HepG2 (cell line): Measurements from ENCODE around the gene COA5. TPM values are rescaled to one million over a fixed set of nuclear protein-coding genes. Genes with fewer than 3 reads are reported as not detected.

ENCODE experiments used
- ATAC-seq: fragments of 200-7000 bp; cut with Tn5 transposase; 3 replicates; pipeline ENCODE4 v1.9.1; 2020; ENCODE audit warnings: mild to moderate bottlenecking, moderate library complexity
- BruUV-seq: library from RNA; stranded (reverse); fragments of 400-500 nt; replicated peaks from 2 replicates; lab custom pipeline; 2021; lab: Mats Ljungman, UMichigan
- CTCF ChIA-PET: fragments of 300-600 bp; formaldehyde crosslinking; extraction: SDS; loops from one replicate; lab custom pipeline; 2021; ENCODE audit warnings: low total read pairs, inconsistent platforms, low intra/inter-chr PET ratio; lab: Yijun Ruan, JAX
- POLR2A ChIA-PET: fragments of 350-600 bp; sonication (Branson Sonifier 250); formaldehyde crosslinking; loops from one replicate; lab custom pipeline; 2020; ENCODE audit warnings: antibody characterized with exemption, inconsistent platforms; lab: Yijun Ruan, JAX
- DNase-seq: peaks from one replicate; pipeline ENCODE4 v3.0.0-alpha.2; 2015; ENCODE audit warnings: low spot score
- FAIRE-seq: peaks from 3 replicates; lab custom pipeline; 2011; peaks lifted over from hg19 to GRCh38; lab: Jason Lieb, UNC
- H2AFZ ChIP-seq: one replicate; pipeline ENCODE4 v1.6.1; 2011; ENCODE audit warnings: low read length, inconsistent platforms
- H3K27ac ChIP-seq: fragments of 300-600 bp; 3 replicates; pipeline ENCODE4 v1.8.0; 2011; ENCODE audit warnings: mixed run types, mild to moderate bottlenecking, mixed read lengths, low read length, inconsistent platforms; ENCODE audit not compliant: insufficient read depth; ENCODE audit errors: extremely low read length
- H3K27me3 ChIP-seq, 2 experiments: fragments of 200-600 bp in 1 of 2; 2 replicates in 1 of 2; 3 replicates in 1 of 2; pipeline versions ENCODE4 v1.6.0 to v1.8.0; 2011; ENCODE audit warnings: low read length in 2 of 2, mild to moderate bottlenecking in 2 of 2, moderate library complexity in 2 of 2, inconsistent platforms in 1 of 2; ENCODE audit not compliant: insufficient read depth in 2 of 2, control insufficient read depth in 1 of 2
- H3K36me3 ChIP-seq, 2 experiments: fragments of 200-600 bp in 1 of 2; replicated peaks in 1 of 2; 2 replicates in 1 of 2; 3 replicates in 1 of 2; pipeline versions ENCODE4 v1.5.1 to v1.8.0; 2011; ENCODE audit warnings: low read length in 2 of 2, inconsistent platforms in 1 of 2; ENCODE audit not compliant: insufficient read depth in 2 of 2, control insufficient read depth in 1 of 2
- H3K4me1 ChIP-seq: 2 replicates; pipeline ENCODE4 v1.5.1; 2012; ENCODE audit warnings: low read length, inconsistent platforms; ENCODE audit not compliant: insufficient read depth
- H3K4me2 ChIP-seq: 2 replicates; pipeline ENCODE4 v1.6.0; 2011; ENCODE audit warnings: low read depth, low read length, inconsistent platforms
- H3K4me3 ChIP-seq, 3 experiments: fragments of 200-600 bp in 1 of 3; sonication (generic), shearing (Covaris generic) in 1 of 3; replicated peaks in 1 of 3; 2 replicates each; pipeline ENCODE4 v1.5.1; 2011 to 2016; ENCODE audit warnings: low read length in 3 of 3, inconsistent platforms in 2 of 3, low read depth in 2 of 3, mild to moderate bottlenecking in 2 of 3, control low read depth in 1 of 3, mixed read lengths in 1 of 3; ENCODE audit not compliant: insufficient read depth in 1 of 3
- H3K79me2 ChIP-seq: one replicate; pipeline ENCODE4 v1.6.1; 2011; ENCODE audit warnings: low read length, inconsistent platforms; ENCODE audit not compliant: insufficient read depth
- H3K9ac ChIP-seq: 2 replicates; pipeline ENCODE4 v1.6.0; 2011; ENCODE audit warnings: mild to moderate bottlenecking, low read depth, low read length, inconsistent platforms; ENCODE audit not compliant: insufficient read depth
- H3K9me3 ChIP-seq: 2 replicates; pipeline ENCODE4 v1.5.1; 2012; ENCODE audit warnings: mild to moderate bottlenecking, low read length
- H4K20me1 ChIP-seq: 2 replicates; pipeline ENCODE4 v1.6.0; 2011; ENCODE audit warnings: inconsistent platforms, mild to moderate bottlenecking, low read length, moderate library complexity; ENCODE audit not compliant: insufficient read depth
- FOXK2 ChIP-seq: fragments of 450-650 bp; IDR thresholded peaks from 2 replicates; pipeline ENCODE4 v1.6.1; 2016
- IRF9 ChIP-seq: sonication (generic); formaldehyde crosslinking; IDR thresholded peaks from 2 replicates; pipeline ENCODE4 v1.8.0; 2022; ENCODE audit warnings: missing genetic modification reagents, mild to moderate bottlenecking, borderline replicate concordance
- RBM22 ChIP-seq: fragments of 200-400 bp; formaldehyde crosslinking; optimal IDR thresholded peaks from 2 replicates; pipeline ENCODE3; 2017; ENCODE audit warnings: mild to moderate bottlenecking, low read length, moderate library complexity
- TBX2 ChIP-seq: sonication (generic); formaldehyde crosslinking; IDR thresholded peaks from 2 replicates; pipeline ENCODE4 v1.5.0; 2020; ENCODE audit warnings: missing genetic modification reagents, mild to moderate bottlenecking, borderline replicate concordance
- TCF12 ChIP-seq, 2 experiments: fragments of 450-650 bp in 1 of 2; sonication (generic) in 1 of 2; formaldehyde crosslinking in 1 of 2; IDR thresholded peaks; 2 replicates each; pipeline versions ENCODE4 v1.6.1 to v1.8.0; 2017 to 2022; ENCODE audit warnings: antibody characterized with exemption in 1 of 2, mild to moderate bottlenecking in 1 of 2, missing genetic modification reagents in 1 of 2, moderate library complexity in 1 of 2
- ZNF292 ChIP-seq: sonication (generic); formaldehyde crosslinking; IDR thresholded peaks from 2 replicates; pipeline ENCODE4 v1.8.1; 2022; ENCODE audit warnings: mild to moderate bottlenecking, low read depth, missing genetic modification reagents, borderline replicate concordance
- ZNF567 ChIP-seq: sonication (generic); formaldehyde crosslinking; IDR thresholded peaks from 2 replicates; pipeline ENCODE4 v1.8.1; 2023; ENCODE audit warnings: mild to moderate bottlenecking, missing genetic modification reagents, borderline replicate concordance
- ZNF720 ChIP-seq: sonication (generic); formaldehyde crosslinking; IDR thresholded peaks from 2 replicates; pipeline ENCODE4 v1.4.0; 2020; ENCODE audit warnings: missing genetic modification reagents
- ZNF766 ChIP-seq: sonication (generic); formaldehyde crosslinking; IDR thresholded peaks from 2 replicates; pipeline ENCODE4 v1.5.0; 2020; ENCODE audit warnings: missing genetic modification reagents, borderline replicate concordance
- ZNF777 ChIP-seq: sonication (generic); formaldehyde crosslinking; IDR thresholded peaks from 2 replicates; pipeline ENCODE4 v1.4.0; 2020; ENCODE audit warnings: missing genetic modification reagents
- ZNF816 ChIP-seq: sonication (generic); formaldehyde crosslinking; IDR thresholded peaks from 2 replicates; pipeline ENCODE4 v1.8.0; 2022; ENCODE audit warnings: missing genetic modification reagents, mild to moderate bottlenecking, borderline replicate concordance
- WGBS: methylation state at CpG from one replicate; pipeline ENCODE4 v1.1.6; 2017; ENCODE audit warnings: low lambda C conversion rate; 5-methylcytosine and 5-hydroxymethylcytosine counted together
- in situ Hi-C: cut with HindIII; loops from 2 replicates; pipeline ENCODE4 v1.10.0; 2017; ENCODE audit warnings: low pct_unique_long_range_greater_than_20kb; ENCODE audit not compliant: extremely low pct_ligation_motif_present
- intact Hi-C: fragments of 100-400 bp; cut with micrococcal nuclease; formaldehyde crosslinking; loops from one replicate; pipeline ENCODE4 v1.10.0; 2022; ENCODE audit not compliant: unreplicated experiment
- polyA plus RNA-seq, 8 experiments: library from polyadenylated mRNA; depleted of rRNA in 3 of 8; stranded (reverse) in 7 of 8; unstranded in 1 of 8; fragments of >200 nt; fragmentation: Illumina TruSeq in 4 of 8; extraction: Trizol in 4 of 8; gene quantifications; 2 replicates each; pipeline versions ENCODE4 v1.2.1 to v1.2.3, GENCODE V29; 2011 to 2016; ENCODE audit warnings: low read depth in 4 of 8, missing spikeins in 1 of 8, mixed read lengths in 1 of 8; ENCODE audit not compliant: insufficient read depth in 1 of 8
- total RNA-seq, 5 experiments: library from RNA; depleted of rRNA; stranded (reverse); fragments of >200 nt; fragmentation: Illumina TruSeq; extraction: Trizol; gene quantifications; 2 replicates each; pipeline ENCODE4 v1.2.3, GENCODE V29; 2016; ENCODE audit warnings: low read depth in 1 of 5
- TF ChIP-seq, protein P1 (sequence below): IDR thresholded peaks from 2 replicates; pipeline ENCODE4 v1.6.1; 2016; ENCODE audit warnings: missing genetic modification reagents, missing compliant biosample characterization

The COA5 gene
- total and polyA plus RNA-seq, 2 of the 13 experiments (the other 11 are each of a cell fraction or from before 2014, with no cell fraction given): 43.6 to 64.5 TPM

DNA sequence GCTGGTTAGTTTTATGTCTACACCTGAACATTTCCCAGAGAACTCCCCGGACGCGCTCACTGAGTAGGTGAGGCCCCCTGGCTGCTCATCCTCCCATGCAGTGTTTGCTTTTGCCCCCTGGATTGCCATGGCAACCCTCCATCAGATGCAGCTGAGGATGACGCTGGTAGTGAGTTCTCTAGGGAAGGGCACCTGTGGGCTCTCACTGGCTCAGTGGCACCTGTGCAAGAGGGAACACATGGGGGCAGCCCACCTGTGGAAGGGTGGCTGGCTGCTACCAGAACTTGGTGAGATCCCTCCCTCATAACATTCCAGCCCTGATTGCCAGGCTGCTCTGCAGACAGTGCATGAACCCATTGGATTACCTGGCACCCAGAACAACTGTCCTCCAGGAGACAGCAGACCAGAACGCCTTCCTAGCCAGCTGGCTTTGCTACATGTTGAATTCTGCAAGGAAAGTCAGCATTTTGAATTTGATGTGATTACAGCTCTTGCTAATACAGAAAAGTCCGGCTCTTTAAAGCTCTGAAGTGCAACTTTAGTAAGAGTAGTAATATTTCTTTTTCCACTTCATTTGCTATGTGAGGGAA lies 21.7 kb downstream of the COA5 start:
- Histone ChIP-seq H3K4me1 (peaks cover 19% of the 10 kb centered on the region), H3K27me3 (no peaks in the 10 kb centered on the region), H3K36me3 (peaks cover 3 to 7% of the 10 kb centered on the region in 2 experiments; a peak in 3 of 5 replicates), H2AFZ (no peak overlapping the region), H3K9ac (no peak overlapping the region), H3K79me2 (no peaks in the 10 kb centered on the region), H3K4me2 (no peak overlapping the region), H3K9me3 (no peaks in the 10 kb centered on the region), H4K20me1 (no peaks in the 10 kb centered on the region), H3K27ac (no peak overlapping the region), H3K4me3 (no peak overlapping the region)
- CTCF ChIA-PET: no interaction called here
- DNase-seq (no peak), ATAC-seq (no peak), FAIRE-seq (no peak)
- WGBS: 96% methylated on average over 5 of the region's 6 CpGs
- no TSS peak for BruUV-seq
- intact Hi-C loops: no loop called here
- POLR2A ChIA-PET: no interaction called here
- TF ChIP-seq RBM22 (no peak), ZNF816 (no peak), ZNF766 (CRISPR knock-in tag) (no peak), ZNF567 (CRISPR knock-in tag) (no peak), ZNF777 (CRISPR knock-in tag) (no peak), FOXK2 (no peak), IRF9 (CRISPR knock-in tag) (no peak), TCF12 (IDR thresholded peaks at IDR 0.05) (no peak), TCF12 (CRISPR knock-in tag; IDR thresholded peaks at IDR 0.05) (no peak), TBX2 (CRISPR knock-in tag) (no peak), ZNF720 (CRISPR knock-in tag) (no peak), ZNF292 (CRISPR knock-in tag) (no peak)
- TF ChIP-seq, protein P1, sequence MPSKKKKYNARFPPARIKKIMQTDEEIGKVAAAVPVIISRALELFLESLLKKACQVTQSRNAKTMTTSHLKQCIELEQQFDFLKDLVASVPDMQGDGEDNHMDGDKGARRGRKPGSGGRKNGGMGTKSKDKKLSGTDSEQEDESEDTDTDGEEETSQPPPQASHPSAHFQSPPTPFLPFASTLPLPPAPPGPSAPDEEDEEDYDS: no peak
- TF ChIP-seq, all 625 proteins: peak for 0
- in situ Hi-C loops: no loop called here
